ENCODE measurements around the gene ZNF311.
A peak's percentile ranks its signal among the peaks of the same experiment; 100 is the strongest.

Gene ZNF311

DNA sequence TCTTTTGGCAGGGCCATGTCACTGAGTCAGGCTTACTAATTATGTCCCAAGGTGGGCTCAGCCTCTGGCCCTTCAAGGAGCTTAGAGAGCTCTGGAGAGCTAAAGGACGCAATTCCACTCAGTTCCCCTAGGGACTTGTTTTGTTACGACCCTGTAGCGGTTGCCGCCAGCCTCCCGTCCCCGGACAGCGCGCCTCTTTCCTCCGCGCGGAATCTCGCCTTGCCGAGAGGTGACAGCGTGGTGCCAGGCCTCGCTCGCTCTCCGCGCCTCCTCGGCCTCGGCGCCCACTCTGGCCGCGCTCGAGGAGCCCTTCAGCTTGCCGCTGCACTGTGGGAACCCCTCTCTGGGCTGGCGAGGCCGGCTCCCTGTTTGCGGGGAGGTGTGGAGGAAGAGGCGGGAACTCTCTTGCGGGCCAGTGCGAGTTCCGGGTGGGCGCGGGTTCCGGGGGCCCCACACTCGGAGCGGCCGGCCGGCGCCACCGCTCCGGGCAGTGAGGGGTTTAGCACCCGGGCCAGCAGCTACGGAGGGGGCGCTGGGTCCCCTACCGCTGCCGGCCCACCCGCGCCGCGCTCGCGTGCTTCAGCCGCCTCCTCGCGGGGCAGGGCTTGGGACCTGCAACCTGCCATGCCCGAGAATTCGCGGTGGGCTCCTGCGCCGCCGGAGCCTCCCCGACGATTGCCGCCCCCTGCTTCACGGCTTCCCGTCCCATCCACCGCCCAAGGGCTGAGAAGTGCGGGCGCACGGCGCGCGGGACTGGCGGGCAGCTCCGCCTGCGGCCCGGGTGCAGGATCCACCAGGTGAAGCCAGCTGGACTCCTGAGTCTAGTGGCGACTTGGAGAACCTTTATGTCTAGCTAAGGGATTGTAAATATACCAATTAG is 9.9 kb upstream of the ZNF311 start:
- H3K4me1 ChIP-seq (ENCODE audit: control insufficient read depth, insufficient read depth, low read length, unreplicated experiment), result peaks cover 14% of the 10 kb centered on the region
- H3K27ac ChIP-seq (ENCODE audit: low read depth, low read length), result no peak overlapping the region
- H3K36me3 ChIP-seq (ENCODE audit: insufficient read depth, low read length), result no peaks in the 10 kb centered on the region
- no peaks in the 10 kb centered on the region; the same call in 1 of the 2 replicates for H3K27me3 ChIP-seq (ENCODE audit: insufficient read depth, low read length)
- no peak overlapping the region for H2AFZ ChIP-seq (ENCODE audit: low read length, unreplicated experiment)
- no peaks in the 10 kb centered on the region for H3K79me2 ChIP-seq (ENCODE audit: control insufficient read depth, insufficient read depth, low read length, unreplicated experiment)
- H3K4me3 ChIP-seq (ENCODE audit: low read depth, low read length), result no peak overlapping the region

DNA sequence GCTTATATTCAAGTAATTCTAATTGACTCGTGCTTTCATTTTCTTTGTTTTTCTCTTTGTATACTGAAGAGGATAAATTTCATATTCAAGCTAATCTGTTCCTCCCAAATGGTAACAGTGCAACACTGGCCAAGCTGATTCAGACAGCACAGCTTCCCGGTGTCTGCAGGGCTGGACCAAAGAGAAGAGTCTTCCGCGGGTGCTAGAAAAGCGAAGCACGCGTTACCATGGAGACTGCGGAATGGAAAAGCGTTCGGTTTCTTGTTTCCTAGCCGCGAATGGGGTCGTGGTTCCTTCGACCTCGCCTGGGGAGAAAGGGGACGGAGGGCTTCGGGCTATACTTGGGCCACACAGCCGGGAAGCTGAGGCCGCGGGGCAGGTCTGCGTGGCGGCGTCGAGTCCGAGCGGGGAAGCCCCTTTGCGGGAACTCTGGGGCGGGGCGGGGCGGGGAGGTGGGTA is 6.2 kb upstream of the ZNF311 start:
- H3K36me3 ChIP-seq (ENCODE audit: insufficient read depth, low read length), result no peaks in the 10 kb centered on the region
- H3K79me2 ChIP-seq (ENCODE audit: control insufficient read depth, insufficient read depth, low read length, unreplicated experiment), result no peaks in the 10 kb centered on the region
- H3K4me3 ChIP-seq (ENCODE audit: low read depth, low read length), result peak overlapping the region; percentile 80
- peak overlapping the region; percentile 70 for H2AFZ ChIP-seq (ENCODE audit: low read length, unreplicated experiment)
- no peak overlapping the region for H3K27ac ChIP-seq (ENCODE audit: low read depth, low read length)
- H3K4me1 ChIP-seq (ENCODE audit: control insufficient read depth, insufficient read depth, low read length, unreplicated experiment), result peaks cover 14% of the 10 kb centered on the region
- no peaks in the 10 kb centered on the region for H3K27me3 ChIP-seq (ENCODE audit: insufficient read depth, low read length)

DNA sequence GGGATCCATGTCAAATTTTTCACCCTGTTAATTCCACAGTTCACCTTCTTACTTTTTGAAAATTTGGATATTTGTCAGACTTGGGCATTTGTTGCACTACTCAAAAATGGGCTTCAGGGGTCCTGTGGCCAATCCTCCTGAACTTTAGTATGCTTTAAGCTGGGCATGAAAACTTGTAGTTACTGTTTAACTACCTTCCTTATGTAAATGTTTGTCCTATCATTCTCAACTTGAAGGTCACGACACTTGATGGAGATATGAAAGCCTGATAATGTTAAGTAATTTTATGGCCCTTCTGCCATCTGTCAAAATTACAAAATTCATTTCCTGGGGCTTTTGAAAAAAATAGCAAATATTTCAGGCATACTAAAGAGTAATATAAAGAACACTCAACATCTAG is 4.2 kb upstream of the ZNF311 start:
- peaks cover 14% of the 10 kb centered on the region for H3K4me1 ChIP-seq (ENCODE audit: control insufficient read depth, insufficient read depth, low read length, unreplicated experiment)
- H3K36me3 ChIP-seq (ENCODE audit: insufficient read depth, low read length), result no peaks in the 10 kb centered on the region
- H3K27me3 ChIP-seq (ENCODE audit: insufficient read depth, low read length), result no peaks in the 10 kb centered on the region
- H2AFZ ChIP-seq (ENCODE audit: low read length, unreplicated experiment), result no peak overlapping the region
- no peak overlapping the region for H3K4me3 ChIP-seq (ENCODE audit: low read depth, low read length)
- H3K27ac ChIP-seq (ENCODE audit: low read depth, low read length), result no peak overlapping the region
- no peaks in the 10 kb centered on the region for H3K79me2 ChIP-seq (ENCODE audit: control insufficient read depth, insufficient read depth, low read length, unreplicated experiment)

DNA sequence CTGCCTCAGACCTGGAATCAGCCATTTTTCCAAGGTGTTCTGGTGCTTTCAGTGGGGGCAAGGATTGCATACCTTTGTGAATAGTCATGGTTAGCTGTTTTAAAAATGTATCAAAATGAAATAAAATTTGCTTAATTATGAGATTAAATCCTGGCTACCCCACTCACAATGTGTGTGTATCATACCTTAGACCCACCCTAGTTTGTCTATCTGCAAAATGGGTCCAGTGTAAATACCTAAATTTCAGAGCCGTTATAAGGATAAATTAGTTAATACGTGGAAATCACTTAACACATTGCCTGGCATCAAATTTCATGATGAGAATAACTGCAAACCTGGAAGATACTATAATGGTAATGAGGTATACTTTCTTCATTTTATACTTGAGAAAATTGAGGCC is 3.0 kb upstream of the ZNF311 start:
- peaks cover 6% of the 10 kb centered on the region for H3K4me1 ChIP-seq (ENCODE audit: control insufficient read depth, insufficient read depth, low read length, unreplicated experiment)
- no peaks in the 10 kb centered on the region for H3K27me3 ChIP-seq (ENCODE audit: insufficient read depth, low read length)
- H3K27ac ChIP-seq (ENCODE audit: low read depth, low read length), result no peak overlapping the region
- H3K79me2 ChIP-seq (ENCODE audit: control insufficient read depth, insufficient read depth, low read length, unreplicated experiment), result no peaks in the 10 kb centered on the region
- no peak overlapping the region for H2AFZ ChIP-seq (ENCODE audit: low read length, unreplicated experiment)
- no peaks in the 10 kb centered on the region for H3K36me3 ChIP-seq (ENCODE audit: insufficient read depth, low read length)
- H3K4me3 ChIP-seq (ENCODE audit: low read depth, low read length), result no peak overlapping the region

DNA sequence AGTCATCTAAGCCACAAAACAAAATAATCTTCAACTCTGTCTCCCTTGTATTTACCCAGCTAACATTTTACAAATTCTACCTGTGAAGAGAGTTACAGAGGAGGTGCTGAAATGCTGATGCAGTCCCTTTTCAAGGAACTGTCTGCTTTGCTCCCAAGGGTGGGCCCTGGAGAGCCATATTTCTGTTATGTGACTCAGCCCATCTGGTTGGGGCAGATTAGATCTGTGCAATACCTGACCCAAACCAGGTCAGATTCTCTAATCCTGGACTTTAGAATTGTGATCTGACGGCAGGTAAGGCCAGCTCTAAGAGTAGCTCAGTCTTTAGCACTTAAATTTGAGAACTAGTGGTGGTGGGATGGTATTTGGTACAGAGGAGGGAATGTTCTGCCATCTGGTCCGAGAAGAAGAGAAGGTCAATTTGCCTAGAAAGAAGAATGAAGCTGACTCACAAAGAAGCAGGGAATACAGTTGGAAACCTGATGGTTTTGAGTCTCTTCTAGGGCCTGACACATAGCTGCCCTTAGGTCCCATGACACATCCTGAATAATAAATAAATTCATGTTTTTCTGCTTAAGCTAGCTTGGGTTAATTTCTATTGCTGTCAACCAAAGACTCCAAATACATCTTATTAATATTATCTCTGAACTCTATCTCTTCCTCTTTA is 8.1 kb downstream of the ZNF311 start:
- Histone ChIP-seq H3K4me1 (ENCODE audit: control insufficient read depth, insufficient read depth, low read length, unreplicated experiment) (no peaks in the 10 kb centered on the region), H3K36me3 (ENCODE audit: insufficient read depth, low read length) (peaks cover 31% of the 10 kb centered on the region), H3K27ac (ENCODE audit: low read depth, low read length) (no peak overlapping the region), H3K27me3 (ENCODE audit: insufficient read depth, low read length) (no peaks in the 10 kb centered on the region), H3K4me3 (ENCODE audit: low read depth, low read length) (no peak overlapping the region), H2AFZ (ENCODE audit: low read length, unreplicated experiment) (no peak overlapping the region), H3K79me2 (ENCODE audit: control insufficient read depth, insufficient read depth, low read length, unreplicated experiment) (no peaks in the 10 kb centered on the region)

DNA sequence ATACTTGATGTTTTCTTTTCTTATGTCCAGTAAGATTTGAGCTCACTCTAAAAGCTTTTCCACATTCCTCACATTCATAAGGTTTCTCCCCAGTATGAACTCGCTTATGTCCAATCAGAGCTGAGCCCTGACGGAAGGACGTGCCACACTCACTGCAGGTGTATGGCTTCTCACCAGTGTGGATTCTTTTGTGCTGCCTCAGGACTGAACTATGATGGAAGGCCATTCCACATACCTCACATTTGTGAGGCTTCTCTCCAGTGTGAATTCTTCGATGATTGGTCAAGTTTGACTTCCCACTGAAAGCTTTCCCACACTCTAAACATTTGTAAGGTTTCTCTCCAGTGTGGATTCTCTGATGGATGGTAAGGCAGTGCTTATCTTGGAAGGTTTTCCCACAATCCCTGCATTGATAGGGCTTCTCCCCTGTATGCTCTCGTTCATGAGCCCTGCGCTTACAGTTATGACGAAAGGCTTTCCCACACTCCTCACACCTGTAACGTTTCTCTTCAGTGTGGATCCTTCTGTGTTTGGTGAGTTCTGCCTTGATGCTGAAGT is 9.9 kb downstream of the ZNF311 start:
- H3K4me3 ChIP-seq (ENCODE audit: low read depth, low read length), result no peak overlapping the region
- H2AFZ ChIP-seq (ENCODE audit: low read length, unreplicated experiment), result no peak overlapping the region
- no peak overlapping the region for H3K27ac ChIP-seq (ENCODE audit: low read depth, low read length)
- peaks cover 28% of the 10 kb centered on the region for H3K36me3 ChIP-seq (ENCODE audit: insufficient read depth, low read length)
- H3K4me1 ChIP-seq (ENCODE audit: control insufficient read depth, insufficient read depth, low read length, unreplicated experiment), result no peaks in the 10 kb centered on the region
- H3K27me3 ChIP-seq (ENCODE audit: insufficient read depth, low read length), result no peaks in the 10 kb centered on the region
- no peaks in the 10 kb centered on the region for H3K79me2 ChIP-seq (ENCODE audit: control insufficient read depth, insufficient read depth, low read length, unreplicated experiment)

DNA sequence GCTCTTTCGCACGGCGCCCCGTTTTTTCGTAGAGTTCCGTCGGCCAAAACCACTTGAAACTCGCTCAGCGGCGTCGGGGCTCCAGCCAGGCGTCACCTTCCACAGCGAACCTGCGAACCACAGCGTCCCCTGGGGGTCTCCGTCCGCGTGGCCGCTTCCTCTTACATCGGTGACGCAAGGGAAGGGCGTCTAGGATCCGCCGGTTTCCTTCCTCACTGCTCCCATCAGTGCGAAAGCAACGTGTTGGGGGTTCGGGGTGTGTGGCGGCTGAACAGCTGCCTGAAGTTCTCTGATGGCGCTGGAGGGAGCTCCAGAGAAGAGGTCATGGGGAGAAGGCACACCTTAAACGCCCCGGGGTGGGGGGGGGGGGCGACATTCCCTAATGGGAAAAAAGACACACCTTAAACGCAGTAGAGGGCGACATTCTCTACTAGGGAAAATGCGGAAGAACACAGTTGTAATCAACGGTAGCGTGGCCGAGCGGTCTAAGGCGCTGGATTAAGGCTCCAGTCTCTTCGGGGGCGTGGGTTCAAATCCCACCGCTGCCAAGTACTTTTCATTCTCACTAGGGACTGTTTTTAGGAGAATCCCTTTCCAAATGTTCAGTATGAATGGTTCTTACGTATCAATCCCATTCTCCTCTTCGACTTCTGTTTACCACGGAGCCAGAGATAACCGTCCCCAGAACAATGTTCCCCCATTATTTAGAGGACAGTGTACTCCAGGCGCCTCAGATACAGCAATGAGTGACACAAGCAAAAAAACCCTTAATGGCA is 16.4 kb downstream of the ZNF311 start:
- H2AFZ ChIP-seq (ENCODE audit: low read length, unreplicated experiment), result no peak overlapping the region
- no peaks in the 10 kb centered on the region for H3K4me1 ChIP-seq (ENCODE audit: control insufficient read depth, insufficient read depth, low read length, unreplicated experiment)
- no peak overlapping the region for H3K27ac ChIP-seq (ENCODE audit: low read depth, low read length)
- H3K27me3 ChIP-seq (ENCODE audit: insufficient read depth, low read length), result no peaks in the 10 kb centered on the region
- no peaks in the 10 kb centered on the region for H3K79me2 ChIP-seq (ENCODE audit: control insufficient read depth, insufficient read depth, low read length, unreplicated experiment)
- peak overlapping the region; percentile 65 for H3K4me3 ChIP-seq (ENCODE audit: low read depth, low read length)
- H3K36me3 ChIP-seq (ENCODE audit: insufficient read depth, low read length), result no peaks in the 10 kb centered on the region

DNA sequence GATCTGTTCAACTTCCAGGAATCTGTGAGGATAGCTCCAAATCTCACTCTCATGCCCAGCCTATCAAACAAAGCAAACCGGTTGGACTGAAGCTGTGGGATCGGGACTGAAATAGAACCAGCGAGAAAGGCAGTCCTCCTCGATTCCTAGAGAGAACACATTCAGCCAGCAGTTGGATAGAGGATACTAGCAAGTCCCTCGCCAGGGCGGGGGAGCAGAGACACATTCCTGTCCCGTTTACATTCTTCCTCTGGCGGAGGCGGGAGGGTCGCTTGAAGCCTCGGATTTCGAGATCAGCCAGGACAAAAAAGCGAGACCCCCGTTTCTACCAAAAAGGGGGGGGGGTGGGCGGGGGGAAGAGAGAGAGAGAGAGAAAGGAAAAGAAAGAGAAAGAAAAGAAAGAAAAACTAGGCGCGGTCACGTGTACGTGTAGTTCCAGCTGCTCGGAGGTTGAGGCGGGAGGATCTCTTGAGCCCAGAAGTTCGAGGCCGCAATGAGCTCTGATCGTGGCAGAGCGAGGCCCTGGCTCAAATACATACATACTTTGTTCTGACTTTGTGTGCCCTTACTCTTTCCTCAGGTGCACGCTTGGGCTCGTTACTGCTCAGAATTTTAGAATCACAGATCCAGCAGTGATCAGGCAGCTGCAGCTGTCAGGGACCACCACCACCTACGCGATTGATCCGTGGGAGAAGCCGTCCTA is 19.5 kb downstream of the ZNF311 start:
- Histone ChIP-seq H3K4me3 (ENCODE audit: low read depth, low read length) (peak overlapping the region; percentile 75), H3K27me3 (ENCODE audit: insufficient read depth, low read length) (no peaks in the 10 kb centered on the region), H3K36me3 (ENCODE audit: insufficient read depth, low read length) (no peaks in the 10 kb centered on the region), H3K4me1 (ENCODE audit: control insufficient read depth, insufficient read depth, low read length, unreplicated experiment) (no peaks in the 10 kb centered on the region), H3K27ac (ENCODE audit: low read depth, low read length) (peak overlapping the region; percentile 60), H3K79me2 (ENCODE audit: control insufficient read depth, insufficient read depth, low read length, unreplicated experiment) (no peaks in the 10 kb centered on the region), H2AFZ (ENCODE audit: low read length, unreplicated experiment) (peak overlapping the region; percentile 88)

DNA sequence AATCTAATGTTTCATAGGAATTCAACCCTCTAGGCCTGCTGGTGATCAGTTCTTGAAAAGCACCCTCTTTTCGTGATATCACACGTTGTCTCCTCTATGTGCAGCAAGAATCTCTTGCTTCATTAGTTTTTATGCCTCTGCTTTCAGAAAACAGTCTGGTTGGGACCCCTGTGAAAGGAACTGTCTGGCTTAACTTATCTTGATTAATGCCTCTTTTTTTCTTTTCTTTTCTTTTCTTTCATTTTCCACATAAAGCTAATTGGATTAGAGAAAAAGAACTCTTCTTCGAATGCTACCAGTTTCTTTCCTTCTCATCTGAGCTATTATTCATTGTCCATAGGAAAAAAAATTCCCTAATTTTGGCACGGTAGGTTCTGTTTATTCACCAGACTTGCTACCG is 21.3 kb downstream of the ZNF311 start:
- Histone ChIP-seq H3K79me2 (ENCODE audit: control insufficient read depth, insufficient read depth, low read length, unreplicated experiment) (no peaks in the 10 kb centered on the region), H3K27me3 (ENCODE audit: insufficient read depth, low read length) (no peaks in the 10 kb centered on the region), H3K27ac (ENCODE audit: low read depth, low read length) (no peak overlapping the region), H3K4me1 (ENCODE audit: control insufficient read depth, insufficient read depth, low read length, unreplicated experiment) (peaks cover 8% of the 10 kb centered on the region), H3K36me3 (ENCODE audit: insufficient read depth, low read length) (no peaks in the 10 kb centered on the region), H3K4me3 (ENCODE audit: low read depth, low read length) (peak overlapping the region; percentile 75; the same call in 1 of the 2 replicates), H2AFZ (ENCODE audit: low read length, unreplicated experiment) (peak overlapping the region; percentile 14)
